ENCODE data around the gene KRTAP5-1. TPM values are rescaled to one million over a fixed set of nuclear protein-coding genes. Genes with fewer than 3 reads are reported as not detected.

KRTAP5-1 gene
- total RNA-seq, 4 donors from 2014 or later: not detected

GRCh38 chr11:1557904-1558774, 26.9 kb downstream of the KRTAP5-1 start:
- DNase-seq: peak in 1 of 3 donors; percentile 59
- H3K4me1 ChIP-seq: peaks cover 0 to 52% (median 8%) of the 10 kb centered on the region in 4 donors
- peak overlapping the region in 2 of 4 donors; percentile 24 to 28 for H3K4me3 ChIP-seq
- no peaks in the 10 kb centered on the region for H3K27me3 ChIP-seq
- TF ChIP-seq POLR2A (IDR thresholded peaks at IDR 0.05): no peak
- TF ChIP-seq CTCF (IDR thresholded peaks at IDR 0.05): no peak
- H3K36me3 ChIP-seq: peaks cover 0 to 17% (median 0%) of the 10 kb centered on the region in 3 donors
- H3K9me3 ChIP-seq: no peaks in the 10 kb centered on the region
- H3K27ac ChIP-seq: peak overlapping the region in 3 of 4 donors; percentile 71 to 91 (median 84)

GRCh38 chr11:1557051-1557884, 27.8 kb downstream of the KRTAP5-1 start:
- Histone ChIP-seq H3K4me3 (no peak overlapping the region), H3K27ac (peak overlapping the region in 3 of 4 donors; percentile 71 to 91 (median 84)), H3K36me3 (peaks cover 0 to 16% (median 0%) of the 10 kb centered on the region in 3 donors), H3K4me1 (peaks cover 0 to 50% (median 8%) of the 10 kb centered on the region in 4 donors), H3K9me3 (no peaks in the 10 kb centered on the region), H3K27me3 (no peaks in the 10 kb centered on the region)
- TF ChIP-seq POLR2A (IDR thresholded peaks at IDR 0.05): no peak
- no peak for TF ChIP-seq CTCF (IDR thresholded peaks at IDR 0.05)
- DNase-seq: no peak

GRCh38 chr11:1556278-1556902, 28.7 kb downstream of the KRTAP5-1 start:
- DNase-seq: peak in 1 of 3 donors; percentile 31
- H3K27ac ChIP-seq: no peak overlapping the region

GRCh38 chr11:1555713-1556153, 29.4 kb downstream of the KRTAP5-1 start:
- TF ChIP-seq CTCF (IDR thresholded peaks at IDR 0.05) (no peak), POLR2A (IDR thresholded peaks at IDR 0.05) (no peak)
- H3K9me3 ChIP-seq: no peaks in the 10 kb centered on the region
- H3K4me3 ChIP-seq: no peak overlapping the region
- peaks cover 0 to 38% (median 8%) of the 10 kb centered on the region in 4 donors for H3K4me1 ChIP-seq
- peaks cover 0 to 7% (median 0%) of the 10 kb centered on the region in 3 donors for H3K36me3 ChIP-seq
- no peak for DNase-seq
- H3K27ac ChIP-seq: no peak overlapping the region
- no peaks in the 10 kb centered on the region for H3K27me3 ChIP-seq

More at GRCh38 chr11:1556278-1556902, 28.7 kb downstream of the KRTAP5-1 start:
- H3K4me1 ChIP-seq: peaks cover 0 to 41% (median 8%) of the 10 kb centered on the region in 4 donors
- H3K4me3 ChIP-seq: no peak overlapping the region
- no peaks in the 10 kb centered on the region for H3K27me3 ChIP-seq
- no peak for TF ChIP-seq POLR2A (IDR thresholded peaks at IDR 0.05)
- no peak for TF ChIP-seq CTCF (IDR thresholded peaks at IDR 0.05)
- H3K9me3 ChIP-seq: no peaks in the 10 kb centered on the region
- peaks cover 0 to 12% (median 0%) of the 10 kb centered on the region in 3 donors for H3K36me3 ChIP-seq

All from Peyer's patch (tissue), 4 donors.